Measurements from ENCODE around the gene EBF3.
A peak's percentile ranks its signal among the peaks of the same experiment; 100 is the strongest.

The EBF3 gene

DNA sequence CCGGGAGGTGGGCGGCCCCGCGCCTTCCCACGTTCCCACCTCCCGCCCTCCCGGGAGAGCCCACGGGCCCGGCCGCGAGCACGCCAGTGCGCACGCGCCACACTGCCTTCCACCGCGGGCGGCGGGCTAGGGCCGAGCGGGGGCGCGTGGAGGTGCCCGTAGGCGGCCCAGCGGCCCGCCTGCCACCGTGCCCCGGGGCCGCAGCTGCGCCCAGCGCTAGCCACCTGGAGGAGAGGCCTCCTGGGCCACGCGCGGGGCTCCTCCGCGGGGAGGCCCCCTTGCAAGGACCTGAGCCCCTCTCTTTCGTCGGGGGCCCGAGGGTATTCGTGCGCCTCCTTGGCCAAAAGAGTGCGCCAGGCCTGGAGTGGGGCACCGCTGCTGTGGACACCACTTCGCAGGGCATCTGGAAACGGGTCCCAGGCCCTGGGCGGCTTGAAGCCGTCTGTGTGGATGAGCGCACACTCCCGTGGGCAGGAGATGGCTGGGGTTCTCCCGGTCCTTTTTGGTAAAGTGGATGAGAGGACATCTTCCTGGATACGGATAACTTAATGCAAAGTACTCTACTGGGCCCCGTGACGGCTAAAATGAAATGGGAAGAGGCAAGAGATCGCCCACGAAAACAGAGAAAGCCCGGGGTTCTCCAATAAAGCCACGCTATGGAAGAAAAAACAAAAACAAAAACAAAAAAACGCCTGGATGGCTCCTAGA is 9.0 kb upstream of the EBF3 start:
- no peak for DNase-seq (ENCODE audit: low spot score)
- POLR2A ChIA-PET (ENCODE audit: low non-redundant PET) = no interaction called here
- TF ChIP-seq, protein P1, sequence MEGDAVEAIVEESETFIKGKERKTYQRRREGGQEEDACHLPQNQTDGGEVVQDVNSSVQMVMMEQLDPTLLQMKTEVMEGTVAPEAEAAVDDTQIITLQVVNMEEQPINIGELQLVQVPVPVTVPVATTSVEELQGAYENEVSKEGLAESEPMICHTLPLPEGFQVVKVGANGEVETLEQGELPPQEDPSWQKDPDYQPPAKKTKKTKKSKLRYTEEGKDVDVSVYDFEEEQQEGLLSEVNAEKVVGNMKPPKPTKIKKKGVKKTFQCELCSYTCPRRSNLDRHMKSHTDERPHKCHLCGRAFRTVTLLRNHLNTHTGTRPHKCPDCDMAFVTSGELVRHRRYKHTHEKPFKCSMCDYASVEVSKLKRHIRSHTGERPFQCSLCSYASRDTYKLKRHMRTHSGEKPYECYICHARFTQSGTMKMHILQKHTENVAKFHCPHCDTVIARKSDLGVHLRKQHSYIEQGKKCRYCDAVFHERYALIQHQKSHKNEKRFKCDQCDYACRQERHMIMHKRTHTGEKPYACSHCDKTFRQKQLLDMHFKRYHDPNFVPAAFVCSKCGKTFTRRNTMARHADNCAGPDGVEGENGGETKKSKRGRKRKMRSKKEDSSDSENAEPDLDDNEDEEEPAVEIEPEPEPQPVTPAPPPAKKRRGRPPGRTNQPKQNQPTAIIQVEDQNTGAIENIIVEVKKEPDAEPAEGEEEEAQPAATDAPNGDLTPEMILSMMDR (conservative IDR thresholded peaks at IDR 0.05; ENCODE audit: low read depth) = no peak
- H3K27ac ChIP-seq = no peak overlapping the region
- CTCF ChIA-PET = interaction anchor here (1.1 to 1.2 kb wide), 2 partner anchors 20 to 67 kb away, joined by 3 to 4 read pairs; no protein-coding TSS in a partner anchor

GRCh38 chr10:129972145-129972965 is 8.3 kb upstream of the EBF3 start:
- TF ChIP-seq, protein P1 (conservative IDR thresholded peaks at IDR 0.05; ENCODE audit: low read depth) = no peak
- ChIA-PET POLR2A (ENCODE audit: low non-redundant PET) (no interaction called here), CTCF (interaction anchor here (0.7 to 1.5 kb wide), 5 partner anchors 21 to 941 kb away, joined by 3 to 5 read pairs (median 4); no protein-coding TSS in a partner anchor)
- H3K27ac ChIP-seq = no peak overlapping the region
- no peak for DNase-seq (ENCODE audit: low spot score)

GRCh38 chr10:129971381-129972144 is 7.5 kb upstream of the EBF3 start:
- CTCF ChIA-PET = interaction anchor here (0.6 to 1.6 kb wide), 17 partner anchors 15 to 940 kb away, joined by 3 to 5 read pairs (median 3); no protein-coding TSS in a partner anchor
- TF ChIP-seq, protein P1 (conservative IDR thresholded peaks at IDR 0.05; ENCODE audit: low read depth) = peak; percentile 46

DNA sequence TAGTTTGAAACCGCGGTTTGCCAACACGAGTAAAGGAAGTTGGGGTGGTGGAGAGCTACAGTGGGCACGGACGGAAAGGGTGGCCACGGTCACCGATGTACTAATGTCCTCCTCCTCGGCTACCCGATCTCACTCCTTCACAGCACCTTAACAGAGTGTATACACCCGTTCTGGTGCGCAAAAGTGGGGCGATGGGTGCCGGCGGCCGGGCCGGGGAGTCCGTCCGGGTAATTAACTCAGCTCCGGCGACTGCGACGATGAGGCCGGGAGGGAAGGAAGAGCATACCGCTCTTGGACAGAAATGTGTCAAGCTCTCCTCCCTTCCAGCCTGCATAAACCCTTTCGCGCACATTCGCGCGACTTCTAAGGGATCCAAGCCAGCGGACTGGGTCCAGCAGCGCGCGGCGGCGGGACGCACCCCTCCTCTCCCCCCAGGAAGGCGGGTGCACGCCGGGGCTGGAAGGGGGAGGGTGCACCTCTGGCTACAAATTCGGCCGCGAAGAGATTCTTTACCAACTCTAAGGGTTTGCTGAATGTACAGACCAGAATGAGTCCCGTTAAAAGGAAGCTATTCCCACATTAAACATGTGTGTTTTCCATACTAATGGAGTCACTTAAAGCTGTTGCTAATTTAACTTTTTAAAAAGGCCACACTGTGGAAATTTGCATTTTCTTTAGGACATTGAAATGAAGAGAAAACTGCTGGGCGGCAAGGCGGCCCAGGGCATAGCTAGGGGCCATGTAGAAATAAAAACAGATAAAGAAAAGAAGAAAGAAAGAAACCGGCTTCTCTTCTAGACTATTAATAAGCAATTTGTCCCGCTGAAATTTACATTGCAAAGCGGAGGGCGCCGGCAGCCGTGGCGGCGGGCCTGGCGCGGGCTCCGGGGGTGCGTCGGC is 6.6 kb upstream of the EBF3 start:
- DNase-seq (ENCODE audit: low spot score) = no peak
- TF ChIP-seq, protein P1 (conservative IDR thresholded peaks at IDR 0.05; ENCODE audit: low read depth) = no peak
- H3K27ac ChIP-seq = no peak overlapping the region
- CTCF ChIA-PET = interaction anchor here (0.6 to 1.6 kb wide), 17 partner anchors 14 to 939 kb away, joined by 3 to 5 read pairs (median 3); no protein-coding TSS in a partner anchor
- POLR2A ChIA-PET (ENCODE audit: low non-redundant PET) = no interaction called here

More at GRCh38 chr10:129971381-129972144, 7.5 kb upstream of the EBF3 start:
- peak; percentile 72 for DNase-seq (ENCODE audit: low spot score)
- POLR2A ChIA-PET (ENCODE audit: low non-redundant PET) = no interaction called here
- no peak overlapping the region for H3K27ac ChIP-seq

- TF ChIP-seq, protein P1 (conservative IDR thresholded peaks at IDR 0.05; ENCODE audit: low read depth) = no peak
- ChIA-PET POLR2A (ENCODE audit: low non-redundant PET) (no interaction called here), CTCF (interaction anchor here (0.8 to 1.6 kb wide), 7 partner anchors 14 to 382 kb away, joined by 3 to 5 read pairs (median 3); partner anchors contain the start of gene GLRX3)
- no peak for DNase-seq (ENCODE audit: low spot score)
- H3K27ac ChIP-seq = no peak overlapping the region
These were observed 5.9 kb upstream of the EBF3 start for GRCh38 chr10:129969911-129970464.
